Retinal pigment epithelial cell (primary cell): ENCODE data around the gene SND1.

Experiments
- DNase-seq: peaks from one replicate; pipeline ENCODE4 v3.0.0-alpha.2; 2010; ENCODE audit warnings: low read depth
- H3K4me3 ChIP-seq: 2 replicates; pipeline ENCODE4 v1.5.1; 2011; ENCODE audit warnings: mild to moderate bottlenecking, low read length, control low read depth, moderate library complexity
- CTCF ChIP-seq: conservative IDR thresholded peaks from 2 replicates; pipeline ENCODE4 v1.5.1; 2011; ENCODE audit warnings: low read depth, low read length, control low read depth, inconsistent platforms

The SND1 gene

GRCh38 chr7:127798023-127798422 lies 146.0 kb downstream of the SND1 start:
- H3K4me3 ChIP-seq = no peak overlapping the region
- no peak for DNase-seq
- no peak for TF ChIP-seq CTCF

DNA sequence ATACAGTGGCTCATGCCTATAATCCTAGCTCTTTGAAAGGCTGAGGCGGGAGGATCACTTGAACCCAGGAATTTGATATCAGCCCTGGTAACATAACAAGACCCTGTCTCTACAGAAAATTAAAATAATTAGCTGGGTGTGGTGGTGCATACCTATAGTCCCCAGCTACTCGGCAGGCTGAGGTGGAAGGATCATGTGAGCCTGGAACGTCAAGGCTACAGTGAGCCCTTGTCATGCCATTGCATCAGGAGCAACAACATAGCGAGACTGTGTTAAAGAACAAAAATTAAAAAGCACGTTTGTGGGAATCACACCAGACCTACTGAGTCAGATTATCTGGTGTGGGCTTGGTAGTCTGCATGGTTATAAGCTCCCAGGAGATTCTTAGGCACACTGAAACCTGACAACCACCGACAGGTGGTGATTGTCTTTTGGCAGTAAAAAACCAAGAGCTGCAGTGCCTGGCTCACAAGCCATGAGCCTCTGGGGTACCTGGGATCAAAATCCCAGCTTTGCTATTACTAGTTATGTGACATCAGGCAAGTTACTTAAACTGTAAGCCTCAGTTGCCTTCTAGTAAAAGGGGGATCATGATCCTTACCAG lies 146.9 kb downstream of the SND1 start:
- TF ChIP-seq CTCF = no peak
- DNase-seq = no peak
- no peak overlapping the region for H3K4me3 ChIP-seq

- no peak overlapping the region for H3K4me3 ChIP-seq
- no peak for DNase-seq
- no peak for TF ChIP-seq CTCF
Observed at GRCh38 chr7:127799535-127800305, 147.7 kb downstream of the SND1 start.

DNA sequence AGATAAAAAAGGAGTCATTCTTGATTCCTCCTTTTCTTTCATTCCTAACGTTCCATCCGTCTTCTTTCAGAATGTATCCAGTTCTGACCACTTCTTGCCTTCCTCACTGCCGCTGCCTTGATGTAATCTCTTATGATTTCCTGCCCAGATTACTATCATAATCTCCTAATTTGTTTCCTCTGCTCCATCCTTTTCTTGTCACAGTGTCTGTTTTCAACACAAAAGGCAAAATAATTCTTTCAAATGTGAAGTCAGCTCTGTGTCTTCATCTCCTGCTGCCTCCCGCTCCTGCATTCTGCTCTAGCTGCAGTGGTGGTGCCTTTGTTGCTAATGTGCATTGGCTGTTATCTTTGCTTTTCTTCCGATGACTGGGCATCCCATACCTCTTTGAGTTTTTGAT lies 150.9 kb downstream of the SND1 start:
- no peak for TF ChIP-seq CTCF
- DNase-seq = no peak
- no peak overlapping the region for H3K4me3 ChIP-seq

DNA sequence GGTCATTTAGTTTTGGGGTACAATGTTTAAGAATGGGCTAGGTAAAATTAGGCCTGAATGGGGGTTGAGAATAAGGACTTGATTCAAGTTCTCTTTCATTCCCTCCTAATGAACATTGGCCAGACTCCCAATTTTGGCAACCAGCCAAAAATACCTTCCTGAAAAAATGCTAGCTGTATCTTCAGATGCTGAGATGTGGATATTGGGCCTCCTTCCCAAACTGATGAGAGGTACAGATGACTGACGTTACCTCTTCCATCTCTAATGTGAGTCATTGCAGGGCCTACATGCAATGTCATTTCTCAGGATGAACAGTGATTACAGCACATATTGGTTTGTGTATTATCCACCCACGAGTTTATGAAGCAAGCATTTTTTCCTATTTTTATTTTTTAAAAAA lies 151.6 kb downstream of the SND1 start:
- no peak overlapping the region for H3K4me3 ChIP-seq
- no peak for DNase-seq
- no peak for TF ChIP-seq CTCF

DNA sequence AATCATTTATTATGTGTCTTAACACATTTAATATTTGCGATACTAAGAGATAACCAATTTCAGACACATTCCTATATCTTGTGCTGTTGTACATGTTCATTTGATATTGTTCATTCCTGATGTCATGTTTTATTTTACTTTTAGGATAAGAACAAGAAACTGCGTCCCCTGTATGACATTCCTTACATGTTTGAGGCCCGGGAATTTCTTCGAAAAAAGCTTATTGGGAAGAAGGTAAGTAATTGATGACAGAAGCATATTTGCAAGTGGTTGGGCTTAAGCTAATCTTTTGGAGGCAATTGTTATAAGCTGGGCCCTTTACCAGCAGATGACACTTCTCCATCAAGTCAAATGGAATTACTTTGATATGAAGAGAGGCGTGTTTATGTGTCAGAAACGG lies 155.3 kb downstream of the SND1 start:
- no peak for DNase-seq
- H3K4me3 ChIP-seq = no peak overlapping the region
- TF ChIP-seq CTCF = no peak

DNA sequence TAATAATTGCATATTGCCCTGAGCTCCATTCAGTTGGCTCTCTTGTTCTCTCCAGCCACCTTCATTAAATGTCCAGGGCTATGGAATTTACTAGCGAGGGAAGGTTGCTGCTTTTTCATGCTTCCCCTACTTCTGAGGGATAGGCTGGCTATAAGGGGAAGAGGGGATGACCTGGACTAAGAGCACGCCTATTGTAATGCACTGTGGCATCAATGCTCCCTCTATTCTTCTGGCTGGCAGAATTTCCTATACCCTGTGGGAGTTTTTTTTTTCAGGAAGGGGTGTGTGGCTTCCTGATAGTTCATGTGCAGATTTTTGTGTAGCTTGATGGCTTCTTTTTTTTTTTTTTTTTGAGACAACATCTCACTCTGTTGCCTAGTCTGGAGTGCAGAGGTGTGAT lies 155.8 kb downstream of the SND1 start:
- DNase-seq = no peak
- no peak overlapping the region for H3K4me3 ChIP-seq
- TF ChIP-seq CTCF = no peak
